Activated B cell treated with CpG ODN at 0.5 μM for 24 hours (primary cell): Measurements from ENCODE around the gene MYO5A. TPM values are rescaled to one million over a fixed set of nuclear protein-coding genes. Genes with fewer than 3 reads are reported as not detected.

Experiments
- ATAC-seq: fragments of 200-7000 bp; cut with Tn5 transposase; one replicate; pipeline ENCODE4 v1.10.0; 2021; ENCODE audit warnings: low read depth, mild to moderate bottlenecking, moderate library complexity
- CTCF ChIA-PET: fragments of 350-600 bp; sonication (Branson Sonifier 250); formaldehyde crosslinking; loops from one replicate; lab custom pipeline; 2021; ENCODE audit warnings: antibody characterized with exemption; lab: Charles Lee
- POLR2A ChIA-PET: fragments of 350-600 bp; sonication (Branson Sonifier 250); formaldehyde crosslinking; loops from one replicate; lab custom pipeline; 2021; ENCODE audit warnings: antibody characterized with exemption; lab: Charles Lee
- DNase-seq: peaks from one replicate; pipeline ENCODE4 v3.0.0; 2022
- H3K27ac Mint-ChIP-seq: one replicate; pipeline ENCODE4 v1.8.0; 2020; ENCODE audit warnings: mixed read lengths
- H3K27me3 Mint-ChIP-seq: one replicate; pipeline ENCODE4 v1.8.0; 2021; ENCODE audit warnings: mixed read lengths
- H3K36me3 Mint-ChIP-seq: one replicate; pipeline ENCODE4 v1.8.0; 2021; ENCODE audit warnings: low read depth, mixed read lengths
- H3K4me1 Mint-ChIP-seq: one replicate; pipeline ENCODE4 v1.8.0; 2021; ENCODE audit warnings: mixed read lengths
- H3K4me3 Mint-ChIP-seq: one replicate; pipeline ENCODE4 v1.8.0; 2020; ENCODE audit warnings: mild to moderate bottlenecking, mixed read lengths
- H3K9me3 Mint-ChIP-seq: one replicate; pipeline ENCODE4 v1.8.0; 2020; ENCODE audit warnings: mixed read lengths
- CTCF ChIP-seq: fragments of 200-600 bp; IDR thresholded peaks from one replicate; pipeline ENCODE4 v1.8.0; 2022; ENCODE audit warnings: antibody characterized with exemption, mild to moderate bottlenecking
- intact Hi-C: fragments of 100-400 bp; cut with micrococcal nuclease; formaldehyde crosslinking; loops from one replicate; pipeline ENCODE4 v1.15.1; 2024
- total RNA-seq: library from RNA; stranded (reverse); gene quantifications from 2 replicates; pipeline ENCODE4 v1.2.3, GENCODE V29; 2022

Gene MYO5A
- total RNA-seq, 1 donor from 2014 or later, result 49.1 TPM

GRCh38 chr15:52427804-52428203 is 100.9 kb downstream of the MYO5A start:
- intact Hi-C loops, result no loop called here
- POLR2A ChIA-PET, result no interaction called here
- peaks cover 59% of the 10 kb centered on the region for H3K36me3 Mint-ChIP-seq
- DNase-seq, result no peak
- CTCF ChIA-PET, result no interaction called here
- no peaks in the 10 kb centered on the region for H3K4me1 Mint-ChIP-seq
- no peak overlapping the region for H3K27ac Mint-ChIP-seq
- no peak overlapping the region for H3K4me3 Mint-ChIP-seq
- no peaks in the 10 kb centered on the region for H3K9me3 Mint-ChIP-seq
- no peak for ATAC-seq
- no peak for TF ChIP-seq CTCF
- H3K27me3 Mint-ChIP-seq, result no peaks in the 10 kb centered on the region

GRCh38 chr15:52424856-52425431 is 103.7 kb downstream of the MYO5A start:
- Mint-ChIP-seq H3K4me3 (no peak overlapping the region), H3K36me3 (peaks cover 58% of the 10 kb centered on the region), H3K9me3 (no peaks in the 10 kb centered on the region), H3K27me3 (no peaks in the 10 kb centered on the region), H3K27ac (no peak overlapping the region), H3K4me1 (peaks cover 19% of the 10 kb centered on the region)
- ChIA-PET CTCF (no interaction called here), POLR2A (no interaction called here)
- intact Hi-C loops, result no loop called here
- DNase-seq (no peak), ATAC-seq (no peak)
- TF ChIP-seq CTCF, result no peak

GRCh38 chr15:52423852-52424251 is 104.8 kb downstream of the MYO5A start:
- TF ChIP-seq CTCF, result no peak
- ChIA-PET CTCF (no interaction called here), POLR2A (interaction anchor here (0.5 kb wide), 1 partner anchor 11 kb away, joined by 5 read pairs; no protein-coding TSS in a partner anchor)
- DNase-seq, result no peak
- Mint-ChIP-seq H3K27ac (no peak overlapping the region), H3K27me3 (no peaks in the 10 kb centered on the region), H3K4me3 (no peak overlapping the region), H3K36me3 (peaks cover 51% of the 10 kb centered on the region), H3K4me1 (peaks cover 19% of the 10 kb centered on the region), H3K9me3 (no peaks in the 10 kb centered on the region)
- intact Hi-C loops, result no loop called here
- no peak for ATAC-seq

- Mint-ChIP-seq H3K4me3 (no peak overlapping the region), H3K27ac (no peak overlapping the region), H3K9me3 (no peaks in the 10 kb centered on the region), H3K4me1 (peaks cover 19% of the 10 kb centered on the region), H3K27me3 (no peaks in the 10 kb centered on the region), H3K36me3 (peaks cover 36% of the 10 kb centered on the region)
- CTCF ChIA-PET, result interaction anchor here (0.9 kb wide), 1 partner anchor 166 kb away, joined by 3 read pairs; no protein-coding TSS in a partner anchor
- ATAC-seq (no peak), DNase-seq (no peak)
- POLR2A ChIA-PET, result interaction anchor here (1.6 kb wide), 1 partner anchor 44 kb away, joined by 6 read pairs; no protein-coding TSS in a partner anchor
- intact Hi-C loops, result no loop called here
- TF ChIP-seq CTCF, result no peak
Measured at GRCh38 chr15:52422001-52422400, 106.7 kb downstream of the MYO5A start.

GRCh38 chr15:52421029-52421428 is 107.7 kb downstream of the MYO5A start:
- ChIA-PET CTCF (interaction anchor here (0.6 kb wide), 1 partner anchor 141 kb away, joined by 3 read pairs; no protein-coding TSS in a partner anchor), POLR2A (interaction anchor here (1.6 kb wide), 1 partner anchor 45 kb away, joined by 6 read pairs; no protein-coding TSS in a partner anchor)
- Mint-ChIP-seq H3K4me3 (no peak overlapping the region), H3K9me3 (no peaks in the 10 kb centered on the region), H3K27me3 (no peaks in the 10 kb centered on the region), H3K36me3 (peaks cover 28% of the 10 kb centered on the region), H3K27ac (no peak overlapping the region), H3K4me1 (peaks cover 19% of the 10 kb centered on the region)
- ATAC-seq, result peak; percentile 82
- TF ChIP-seq CTCF, result no peak
- intact Hi-C loops, result loop anchor here (2.0 kb wide), 1 partner anchor 46 kb away; no protein-coding TSS in a partner anchor
- no peak for DNase-seq
